CD4-positive, alpha-beta T cell (primary cell): Measurements from ENCODE around the gene OXLD1. TPM values are rescaled to one million over a fixed set of nuclear protein-coding genes. Genes with fewer than 3 reads are reported as not detected.

ENCODE experiments used
- ATAC-seq: fragments of 200-7000 bp; cut with Tn5 transposase; one replicate; pipeline ENCODE4 v1.10.0; 2022; ENCODE audit warnings: mild to moderate bottlenecking; ENCODE audit not compliant: poor library complexity
- CTCF ChIA-PET: fragments of 350-600 bp; sonication (Branson Sonifier 250); formaldehyde crosslinking; loops from one replicate; lab custom pipeline; 2021; ENCODE audit warnings: antibody characterized with exemption, inconsistent platforms; lab: Charles Lee
- POLR2A ChIA-PET: fragments of 350-600 bp; sonication (Branson Sonifier 250); formaldehyde crosslinking; loops from one replicate; lab custom pipeline; 2021; ENCODE audit warnings: antibody characterized with exemption, inconsistent platforms; lab: Charles Lee
- DNase-seq, 14 experiments: peaks; one replicate each; pipeline ENCODE4 v3.0.0-alpha.2; 2013 to 2020; ENCODE audit warnings: mixed read lengths in 2 of 14
- H3K27ac ChIP-seq, 2 donors: one replicate each; pipeline versions ENCODE4 v1.5.1 to v1.7.0; 2013; ENCODE audit warnings: low read length in 2 of 2, low read depth in 1 of 2, mild to moderate bottlenecking in 1 of 2
- H3K27me3 ChIP-seq, 2 experiments: 1 replicate in 1 of 2; 2 replicates in 1 of 2; pipeline versions ENCODE4 v1.6.1 to v1.7.0; 2013; ENCODE audit warnings: low read length in 2 of 2, control low read depth in 1 of 2, mild to moderate bottlenecking in 1 of 2, moderate library complexity in 1 of 2; ENCODE audit not compliant: insufficient read depth in 2 of 2, control insufficient read depth in 1 of 2
- H3K36me3 ChIP-seq: one replicate; pipeline ENCODE4 v1.6.1; 2013; ENCODE audit warnings: low read length, control low read depth; ENCODE audit not compliant: insufficient read depth
- H3K4me1 ChIP-seq: one replicate; pipeline ENCODE4 v1.6.1; 2013; ENCODE audit warnings: low read length, control low read depth; ENCODE audit not compliant: insufficient read depth
- H3K4me3 ChIP-seq: one replicate; pipeline ENCODE4 v1.5.1; 2013; ENCODE audit warnings: mild to moderate bottlenecking, low read length, moderate library complexity
- H3K9me3 ChIP-seq, 2 experiments: 1 replicate in 1 of 2; 2 replicates in 1 of 2; pipeline versions ENCODE4 v1.6.1 to v1.7.0; 2013; ENCODE audit warnings: low read length in 2 of 2, mild to moderate bottlenecking in 2 of 2, control low read depth in 1 of 2, moderate library complexity in 1 of 2; ENCODE audit not compliant: control insufficient read depth in 1 of 2, insufficient read depth in 1 of 2
- H3K27ac Mint-ChIP-seq: one replicate; pipeline ENCODE4 v1.8.0; 2020; ENCODE audit warnings: mixed read lengths
- H3K27me3 Mint-ChIP-seq: one replicate; pipeline ENCODE4 v1.8.0; 2021; ENCODE audit warnings: mixed read lengths
- H3K36me3 Mint-ChIP-seq: one replicate; pipeline ENCODE4 v1.8.0; 2021; ENCODE audit warnings: low read depth, mixed read lengths
- H3K4me1 Mint-ChIP-seq: one replicate; pipeline ENCODE4 v1.8.0; 2021; ENCODE audit warnings: low read depth, mixed read lengths
- H3K4me3 Mint-ChIP-seq: one replicate; pipeline ENCODE4 v1.8.0; 2020; ENCODE audit warnings: mild to moderate bottlenecking, mixed read lengths
- H3K9me3 Mint-ChIP-seq: one replicate; pipeline ENCODE4 v1.8.0; 2020; ENCODE audit warnings: mixed read lengths
- CTCF ChIP-seq: fragments of 200-600 bp; IDR thresholded peaks from one replicate; pipeline ENCODE4 v1.8.0; 2022; ENCODE audit warnings: antibody characterized with exemption, mild to moderate bottlenecking
- intact Hi-C, 2 experiments: fragments of 100-400 bp; cut with DNase I in 1 of 2; cut with micrococcal nuclease in 1 of 2; formaldehyde crosslinking; loops; one replicate each; pipeline versions ENCODE4 v1.15.1 to v1.9.0; 2023 to 2025; cut with DNase I, micrococcal nuclease
- total RNA-seq, 174 experiments: library from RNA in 2 of 174; stranded (reverse) in 2 of 174; gene quantifications; one replicate each; pipeline ENCODE4 v1.2.3 and lab custom pipeline; 2021 to 2026

The OXLD1 gene
- total RNA-seq, 2 experiments from 2014 or later = 24.6 to 25.3 TPM

- no peaks in the 10 kb centered on the region for H3K4me1 Mint-ChIP-seq
- no peak for ATAC-seq
- Histone ChIP-seq H3K27ac (no peak overlapping the region), H3K27me3 (peaks cover 20 to 27% of the 10 kb centered on the region in 2 experiments), H3K9me3 (peaks cover 0 to 15% of the 10 kb centered on the region in 2 experiments), H3K36me3 (no peaks in the 10 kb centered on the region), H3K4me1 (no peaks in the 10 kb centered on the region), H3K4me3 (no peak overlapping the region)
- ChIA-PET CTCF (no interaction called here), POLR2A (no interaction called here)
- no peaks in the 10 kb centered on the region for H3K9me3 Mint-ChIP-seq
- intact Hi-C loops = no loop called here
- H3K27me3 Mint-ChIP-seq = peaks cover 27% of the 10 kb centered on the region
- H3K4me3 Mint-ChIP-seq = no peak overlapping the region
- no peak for TF ChIP-seq CTCF
- H3K27ac Mint-ChIP-seq = no peak overlapping the region
- no peaks in the 10 kb centered on the region for H3K36me3 Mint-ChIP-seq
- no peak for DNase-seq
Measured at GRCh38 chr17:81646869-81647600, 19.4 kb downstream of the OXLD1 start.

- Histone ChIP-seq H3K27ac (no peak overlapping the region), H3K4me1 (no peaks in the 10 kb centered on the region), H3K36me3 (no peaks in the 10 kb centered on the region), H3K4me3 (no peak overlapping the region), H3K27me3 (peaks cover 12% of the 10 kb centered on the region in 2 experiments), H3K9me3 (peaks cover 0 to 15% of the 10 kb centered on the region in 2 experiments)
- ChIA-PET POLR2A (no interaction called here), CTCF (no interaction called here)
- intact Hi-C loops = no loop called here
- DNase-seq (no peak), ATAC-seq (no peak)
- H3K27me3 Mint-ChIP-seq = peaks cover 20% of the 10 kb centered on the region
- H3K4me1 Mint-ChIP-seq = no peaks in the 10 kb centered on the region
- no peak overlapping the region for H3K4me3 Mint-ChIP-seq
- no peak overlapping the region for H3K27ac Mint-ChIP-seq
- no peaks in the 10 kb centered on the region for H3K9me3 Mint-ChIP-seq
- H3K36me3 Mint-ChIP-seq = no peaks in the 10 kb centered on the region
- TF ChIP-seq CTCF = no peak
Measured at GRCh38 chr17:81644976-81645952, 21.1 kb downstream of the OXLD1 start.

GRCh38 chr17:81644496-81644895 is 21.9 kb downstream of the OXLD1 start:
- H3K27me3 Mint-ChIP-seq = peaks cover 15% of the 10 kb centered on the region
- H3K36me3 ChIP-seq = no peaks in the 10 kb centered on the region
- H3K27ac Mint-ChIP-seq = no peak overlapping the region
- no peak overlapping the region for H3K4me3 Mint-ChIP-seq
- POLR2A ChIA-PET = no interaction called here
- CTCF ChIA-PET = no interaction called here
- no peaks in the 10 kb centered on the region for H3K4me1 Mint-ChIP-seq
- H3K9me3 ChIP-seq = peaks cover 0 to 14% of the 10 kb centered on the region in 2 experiments
- ATAC-seq = no peak
- no peaks in the 10 kb centered on the region for H3K36me3 Mint-ChIP-seq
- no peak overlapping the region for H3K4me3 ChIP-seq
- H3K27ac ChIP-seq = no peak overlapping the region
- no peaks in the 10 kb centered on the region for H3K4me1 ChIP-seq
- TF ChIP-seq CTCF = no peak
- no peak for DNase-seq
- no peaks in the 10 kb centered on the region for H3K9me3 Mint-ChIP-seq
- H3K27me3 ChIP-seq = peaks cover 8 to 11% of the 10 kb centered on the region in 2 experiments
- intact Hi-C loops = no loop called here
